NCI-H526 (cell line): ENCODE measurements around the gene SEMA5A.

Source experiments
- DNase-seq, 2 experiments: peaks; one replicate each; lab custom pipeline; 2025; lab: John Stamatoyannopoulos, UW

SEMA5A gene

GRCh38 chr5:9058666-9059065 lies 487.2 kb downstream of the SEMA5A start:
- no peak for DNase-seq

DNA sequence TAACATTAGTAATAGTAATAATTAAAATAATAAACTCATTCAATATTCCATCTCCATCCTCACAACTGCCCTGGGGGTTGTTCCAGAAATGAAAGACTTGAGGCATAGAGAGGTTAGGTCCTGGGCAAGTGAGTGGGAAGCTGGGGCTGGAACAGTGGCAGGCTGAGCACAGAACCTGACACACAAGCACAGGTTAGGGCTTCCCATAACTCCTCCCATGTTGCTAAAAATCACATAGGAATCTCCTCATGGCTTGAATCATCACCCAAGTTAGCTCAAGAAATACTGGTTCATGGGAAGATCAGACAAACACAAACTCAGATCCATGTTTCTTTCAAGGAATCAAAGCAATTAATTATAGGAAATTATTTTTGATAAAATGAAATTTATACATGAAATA lies 487.7 kb downstream of the SEMA5A start:
- no peak for DNase-seq

DNA sequence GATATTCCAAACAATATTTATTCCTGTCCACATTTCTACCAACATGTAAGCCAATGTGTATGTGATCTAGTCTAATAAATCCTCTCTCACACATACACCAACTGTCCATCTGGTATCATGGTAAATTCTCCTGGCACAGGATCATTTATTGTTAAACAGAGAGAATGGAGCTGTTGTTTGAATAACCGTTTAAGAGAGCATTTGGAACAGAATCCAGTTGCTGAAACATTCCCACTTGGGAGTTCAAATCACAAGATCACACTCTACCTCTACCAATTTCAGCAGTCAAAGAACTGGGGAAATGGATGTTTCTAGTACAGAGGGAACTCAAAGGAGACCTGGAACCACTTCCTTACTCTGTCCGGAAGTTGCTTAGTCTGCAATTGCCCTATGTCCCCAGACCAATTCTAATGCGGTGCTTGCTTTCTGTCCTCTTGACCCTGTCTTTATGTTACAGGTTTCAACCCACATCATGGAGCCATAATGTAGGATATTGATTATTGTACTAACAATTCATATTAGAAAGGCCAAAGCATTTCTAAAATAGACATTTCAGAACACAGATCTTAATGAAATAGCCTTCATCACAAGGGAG lies 488.4 kb downstream of the SEMA5A start:
- no peak for DNase-seq

- peak; percentile 54 to 66 for DNase-seq
Measured at GRCh38 chr5:9056046-9056445, 489.8 kb downstream of the SEMA5A start.

GRCh38 chr5:9054821-9055589 lies 490.9 kb downstream of the SEMA5A start:
- DNase-seq: no peak

- no peak for DNase-seq
Measured at GRCh38 chr5:9054322-9054721, 491.6 kb downstream of the SEMA5A start.

GRCh38 chr5:9052421-9052820 lies 493.5 kb downstream of the SEMA5A start:
- no peak for DNase-seq

GRCh38 chr5:9051779-9052178 lies 494.1 kb downstream of the SEMA5A start:
- DNase-seq: no peak

DNA sequence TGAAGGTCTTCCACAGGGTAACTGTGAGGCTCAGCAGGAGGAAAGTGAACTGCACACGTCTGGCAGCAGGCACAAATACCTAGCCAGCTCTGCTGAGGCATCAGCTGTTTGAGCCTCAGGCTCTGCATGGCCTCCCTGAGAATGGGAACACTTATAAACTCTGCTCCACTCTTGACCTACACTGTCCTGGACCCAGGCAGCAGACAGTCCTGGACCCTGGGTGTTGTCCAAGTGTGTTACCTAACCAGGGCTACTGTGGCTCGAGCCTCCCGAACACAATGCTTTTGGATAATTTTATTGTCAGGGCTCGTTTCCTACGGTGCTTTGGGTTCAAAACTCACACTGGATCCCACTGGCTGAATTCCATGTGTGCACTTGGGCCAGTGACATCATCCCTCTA lies 497.9 kb downstream of the SEMA5A start:
- DNase-seq: no peak

GRCh38 chr5:9046756-9047481 lies 499.0 kb downstream of the SEMA5A start:
- DNase-seq: peak; percentile 92 to 93

DNA sequence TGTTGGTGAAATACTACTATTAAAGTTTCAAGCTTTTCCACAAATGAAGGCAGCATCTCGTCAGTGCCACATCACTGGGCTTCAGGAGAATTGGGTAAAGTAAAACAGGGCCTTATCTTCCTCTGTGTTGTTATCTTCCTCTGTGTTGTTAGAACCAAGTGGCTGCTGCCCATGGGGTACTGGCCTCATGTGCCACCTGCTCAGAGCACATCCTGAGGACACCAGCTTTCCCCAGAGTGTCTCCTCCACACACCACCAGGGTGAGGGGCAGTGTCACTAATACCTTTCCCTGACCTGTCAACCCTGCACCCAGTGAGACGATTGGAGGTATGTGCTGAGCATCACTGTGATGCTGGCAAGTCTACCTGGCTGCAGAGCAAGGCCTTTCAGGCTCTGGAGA lies 499.9 kb downstream of the SEMA5A start:
- no peak for DNase-seq

DNA sequence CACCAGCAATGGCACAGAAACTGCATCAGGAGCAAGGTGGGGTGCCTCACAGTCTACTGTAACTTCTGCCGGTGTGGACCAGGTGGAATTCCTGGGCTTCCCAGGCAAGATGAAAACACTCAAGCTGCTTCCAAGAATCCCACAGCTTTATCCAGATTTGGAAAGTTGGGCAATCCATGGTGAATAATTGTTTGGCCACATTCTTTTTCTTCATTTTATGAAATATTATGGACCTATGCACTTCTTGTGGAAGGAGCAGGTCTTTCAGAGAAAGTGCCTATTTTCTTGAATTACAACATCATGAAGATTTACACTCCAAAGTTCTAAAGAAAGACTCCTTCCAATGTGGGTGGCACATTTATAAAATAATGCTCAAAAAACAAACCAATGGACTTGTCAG lies 503.6 kb downstream of the SEMA5A start:
- DNase-seq: no peak

DNA sequence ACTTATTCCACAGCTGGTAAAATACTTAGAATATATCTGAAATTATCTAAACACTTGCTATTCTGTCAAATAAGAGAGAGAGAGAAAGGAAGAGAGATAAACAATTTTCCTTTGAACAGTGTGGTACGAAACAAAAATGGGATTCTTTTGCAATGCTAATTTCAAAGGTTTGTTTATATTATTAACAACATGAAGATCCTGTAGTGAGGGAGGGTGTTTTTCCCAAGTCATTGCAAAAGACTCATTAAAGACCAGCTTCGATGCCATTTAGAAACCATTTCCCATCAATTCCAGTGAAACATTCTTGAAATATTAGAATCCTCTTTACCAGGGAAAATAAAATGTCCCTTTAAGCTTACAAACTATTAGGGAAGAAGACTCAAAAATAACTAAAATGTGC lies 505.4 kb downstream of the SEMA5A start:
- no peak for DNase-seq

GRCh38 chr5:9037048-9037447 lies 508.8 kb downstream of the SEMA5A start:
- no peak for DNase-seq

GRCh38 chr5:9035346-9035745 lies 510.5 kb downstream of the SEMA5A start:
- DNase-seq: no peak

GRCh38 chr5:9034649-9035048 lies 511.2 kb downstream of the SEMA5A start:
- DNase-seq: peak; percentile 8 to 28

DNA sequence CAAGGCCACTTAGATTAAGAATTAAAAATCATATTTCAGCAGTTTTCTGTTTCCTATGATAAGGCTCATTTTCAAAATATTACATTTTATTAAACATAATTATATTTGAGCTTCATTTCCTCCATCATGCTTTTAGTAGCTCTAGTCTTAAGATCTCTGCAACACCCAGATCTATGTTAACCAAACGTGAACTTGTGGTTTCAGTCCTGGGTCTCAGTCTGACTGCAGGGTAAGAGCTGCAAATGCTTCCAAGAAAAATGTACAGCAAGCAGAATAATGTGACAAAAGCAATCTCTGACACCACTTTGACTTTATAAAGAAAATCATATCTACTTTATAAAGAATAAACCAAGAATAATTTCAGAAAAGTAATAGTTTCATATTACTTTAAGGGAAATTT lies 512.4 kb downstream of the SEMA5A start:
- DNase-seq: no peak

DNA sequence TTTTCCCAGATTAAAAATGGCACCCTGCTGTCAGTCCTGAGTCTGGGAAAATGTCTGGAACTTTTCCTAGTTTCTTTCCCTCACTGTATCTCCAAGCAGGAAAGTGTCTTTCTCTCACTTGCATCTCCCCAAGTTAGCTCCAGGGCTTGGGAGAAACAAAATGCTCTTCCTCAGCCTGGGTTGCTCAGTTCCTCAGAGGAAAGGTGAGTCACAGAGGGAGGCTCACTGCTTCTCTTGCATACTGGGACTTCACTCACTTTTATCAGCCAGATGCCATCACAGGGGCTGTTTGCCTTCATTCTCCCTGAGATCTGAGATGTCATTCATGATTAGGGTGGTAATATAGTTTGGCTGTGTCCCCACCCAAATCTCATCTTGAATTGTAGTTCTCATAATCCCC lies 519.9 kb downstream of the SEMA5A start:
- no peak for DNase-seq

DNA sequence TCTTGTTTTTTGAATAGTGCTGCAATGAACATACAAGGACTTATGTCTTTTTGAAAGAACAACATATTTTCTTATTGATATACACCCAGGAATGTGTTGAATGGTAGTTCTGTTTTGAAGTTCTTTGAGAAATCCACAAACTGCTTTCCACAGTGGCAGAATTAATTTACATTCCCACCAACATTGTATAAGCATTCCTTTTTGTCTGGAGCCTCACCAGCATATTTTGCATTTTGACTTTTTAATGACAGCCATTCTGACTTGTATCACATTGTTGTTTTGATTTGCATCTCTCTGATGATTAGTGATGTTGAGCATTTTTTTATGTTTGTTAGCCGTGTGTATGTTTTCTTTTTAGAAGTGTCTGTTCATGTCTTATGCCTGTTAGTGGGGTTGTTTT lies 524.9 kb downstream of the SEMA5A start:
- DNase-seq: peak in 1 of 2 experiments; percentile 17

DNA sequence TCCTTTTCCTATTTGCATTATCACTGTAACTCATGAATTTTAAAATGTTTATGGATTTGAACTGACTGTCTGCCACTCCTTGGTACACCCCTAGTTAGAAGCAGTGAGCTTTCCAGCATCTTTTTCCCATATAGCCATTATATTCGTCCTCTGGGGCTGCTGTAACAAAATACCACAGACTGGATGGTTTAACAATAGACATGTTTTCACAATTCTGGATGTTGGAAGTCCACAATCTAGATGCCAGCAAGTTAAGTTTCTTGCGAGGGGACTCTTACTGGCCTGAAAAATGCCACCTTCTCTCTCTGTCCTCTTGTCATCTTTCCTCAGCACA lies 530.0 kb downstream of the SEMA5A start:
- no peak for DNase-seq

DNA sequence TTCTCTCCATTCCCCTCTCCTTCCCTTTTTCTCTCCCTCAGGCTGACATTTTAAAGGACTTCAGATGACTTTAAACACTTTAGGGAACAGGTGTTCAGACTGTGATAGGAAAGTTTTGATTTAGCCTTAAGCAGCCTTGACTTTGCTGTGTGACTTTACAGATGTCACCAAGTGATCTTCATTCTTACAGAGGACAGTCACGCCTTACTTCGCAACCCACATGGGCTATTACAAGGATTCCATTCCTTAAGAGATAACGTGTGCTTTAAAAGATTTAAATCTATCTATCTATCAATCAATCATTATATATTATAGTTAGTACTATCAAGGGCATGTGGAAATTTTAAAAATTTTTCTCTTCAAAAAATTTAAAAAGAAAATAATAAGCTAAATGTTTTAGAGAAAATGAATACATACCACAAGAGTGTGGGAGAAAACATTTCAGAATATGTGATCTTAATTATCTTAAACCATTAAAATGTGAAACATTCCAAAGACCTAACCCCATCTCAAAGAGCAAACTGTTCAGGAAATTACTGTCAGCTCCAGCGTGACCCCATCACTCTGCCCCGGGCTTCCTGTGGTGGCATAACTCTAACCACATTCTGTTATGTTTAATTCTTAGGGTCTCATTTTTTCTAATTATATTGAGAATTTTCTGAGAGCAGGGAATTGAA lies 530.5 kb downstream of the SEMA5A start:
- DNase-seq: no peak

DNA sequence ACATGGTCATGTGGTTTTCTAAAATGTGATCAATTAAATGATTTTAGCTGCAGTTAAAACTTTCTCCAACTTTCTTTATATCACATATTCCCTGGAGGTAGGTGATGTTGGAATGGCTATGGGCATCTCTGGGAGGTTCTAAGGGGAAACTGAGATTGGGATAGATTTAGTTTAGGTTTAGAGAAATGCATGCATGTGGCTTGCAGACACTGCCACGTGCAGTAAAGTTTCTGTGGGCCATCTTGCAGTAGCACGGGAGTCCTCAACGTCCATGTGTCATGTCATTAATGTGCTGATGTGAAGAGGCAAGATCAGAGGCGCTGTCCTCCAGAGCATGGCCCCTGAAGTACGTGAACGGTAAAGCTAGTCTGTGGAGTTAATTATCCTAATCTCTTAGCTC lies 532.7 kb downstream of the SEMA5A start:
- DNase-seq: no peak
